HG02943 (cell line): ENCODE results near the gene EHMT1.
A peak's percentile ranks its signal among the peaks of the same experiment; 100 is the strongest.

Experiments used
- ATAC-seq: cut with Tn5 transposase; IDR thresholded peaks from one replicate; pipeline ENCODE4 v1.9.1; 2021; ENCODE audit warnings: mild to moderate bottlenecking, low read depth, moderate library complexity; ENCODE audit not compliant: unreplicated experiment

The EHMT1 gene

DNA sequence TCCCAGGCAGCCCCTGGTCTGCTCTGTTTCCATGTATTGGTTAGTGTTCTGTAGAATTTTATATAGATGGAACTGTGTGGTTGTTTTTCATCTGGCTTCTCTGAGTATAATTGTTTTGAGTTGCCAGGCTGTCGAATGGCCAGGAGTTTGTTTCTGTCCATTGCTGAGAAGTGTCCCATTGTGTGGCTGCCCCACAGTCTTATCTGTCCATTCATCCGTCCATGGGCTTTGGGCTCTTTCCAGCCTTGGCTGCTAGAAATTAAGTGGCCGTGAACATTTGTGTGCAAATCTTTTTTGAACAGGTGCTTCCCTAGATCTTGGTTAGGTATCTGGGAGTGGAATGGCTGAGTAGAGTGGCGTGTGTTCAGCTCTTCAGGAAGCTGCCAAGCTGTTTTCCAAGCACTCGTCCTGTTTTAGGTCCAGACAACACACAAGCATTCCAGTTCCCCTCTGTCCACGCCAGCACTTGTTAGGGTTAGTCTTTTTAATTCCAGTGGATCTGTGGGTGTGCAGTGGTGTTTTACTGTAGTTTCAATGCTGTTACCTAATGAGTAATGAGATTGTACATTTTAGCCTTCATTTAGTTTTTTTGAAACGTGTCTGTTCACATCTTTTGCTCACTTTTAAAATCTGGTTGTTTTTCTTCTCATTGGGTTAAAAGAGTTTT lies 136.6 kb downstream of the EHMT1 start:
- no peak for ATAC-seq

DNA sequence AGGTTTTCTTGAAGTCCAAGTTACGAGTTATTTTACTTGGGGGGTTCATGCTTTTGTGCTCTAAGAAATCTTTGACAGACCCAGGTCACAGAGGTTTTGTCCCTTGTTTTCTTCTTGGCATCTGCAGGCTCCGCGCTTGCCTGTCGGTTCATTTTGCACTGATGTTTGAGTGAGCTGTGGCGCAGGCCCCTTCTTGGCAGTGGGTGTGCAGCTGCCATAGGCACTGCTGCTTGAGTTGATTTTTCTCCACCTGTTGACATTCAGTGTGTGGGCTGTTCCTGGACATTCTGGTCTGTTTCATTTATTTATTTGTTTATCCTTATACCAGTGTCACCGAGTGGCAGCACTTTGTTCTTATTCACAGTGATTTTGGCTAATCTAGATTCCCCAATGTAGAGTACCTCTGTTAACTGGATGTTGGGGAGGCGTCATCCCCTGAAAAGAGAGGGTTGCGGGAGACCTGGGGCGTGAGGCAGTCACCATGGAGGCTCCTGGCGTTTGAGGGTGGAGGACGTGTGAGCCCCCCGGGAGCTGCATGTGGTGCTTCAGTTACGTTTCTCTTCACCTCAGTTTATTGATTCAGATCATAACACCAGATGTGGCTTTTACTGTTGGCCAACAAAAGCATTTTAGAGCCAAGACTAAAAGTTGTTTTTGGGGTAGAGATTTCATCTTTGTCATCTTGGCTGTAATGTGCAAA lies 137.4 kb downstream of the EHMT1 start:
- no peak for ATAC-seq

GRCh38 chr9:137757139-137757538 lies 138.3 kb downstream of the EHMT1 start:
- no peak for ATAC-seq

- no peak for ATAC-seq
Measured at GRCh38 chr9:137757613-137758029, 138.8 kb downstream of the EHMT1 start.

GRCh38 chr9:137758067-137758466 lies 139.3 kb downstream of the EHMT1 start:
- no peak for ATAC-seq

DNA sequence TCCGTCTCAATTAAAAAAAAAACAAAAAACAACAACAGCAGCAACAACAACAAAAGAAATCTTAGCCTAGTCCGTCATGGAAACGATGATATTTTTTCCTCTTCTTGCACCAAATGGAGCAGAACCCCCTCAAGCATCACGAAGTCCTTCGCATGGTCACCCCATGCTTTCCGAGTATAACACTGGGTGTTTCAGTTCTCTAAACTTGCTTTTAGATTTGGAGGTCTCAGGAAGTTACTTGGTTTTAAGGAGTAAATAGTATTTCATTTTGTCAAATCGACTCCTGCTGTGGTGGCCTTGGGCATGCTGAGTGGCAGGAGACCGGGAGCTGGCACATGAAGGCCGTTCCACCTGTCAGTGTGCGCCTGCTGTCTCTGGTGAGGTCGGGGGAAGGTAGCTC lies 140.3 kb downstream of the EHMT1 start:
- no peak for ATAC-seq

- no peak for ATAC-seq
Measured at GRCh38 chr9:137759649-137760321, 141.0 kb downstream of the EHMT1 start.

GRCh38 chr9:137760426-137760825 lies 141.6 kb downstream of the EHMT1 start:
- no peak for ATAC-seq

- ATAC-seq, result no peak
Measured at GRCh38 chr9:137761032-137761431, 142.2 kb downstream of the EHMT1 start.

GRCh38 chr9:137761793-137762192 lies 143.0 kb downstream of the EHMT1 start:
- no peak for ATAC-seq

- ATAC-seq, result peak; percentile 67
Measured at GRCh38 chr9:137762414-137763061, 143.7 kb downstream of the EHMT1 start.

DNA sequence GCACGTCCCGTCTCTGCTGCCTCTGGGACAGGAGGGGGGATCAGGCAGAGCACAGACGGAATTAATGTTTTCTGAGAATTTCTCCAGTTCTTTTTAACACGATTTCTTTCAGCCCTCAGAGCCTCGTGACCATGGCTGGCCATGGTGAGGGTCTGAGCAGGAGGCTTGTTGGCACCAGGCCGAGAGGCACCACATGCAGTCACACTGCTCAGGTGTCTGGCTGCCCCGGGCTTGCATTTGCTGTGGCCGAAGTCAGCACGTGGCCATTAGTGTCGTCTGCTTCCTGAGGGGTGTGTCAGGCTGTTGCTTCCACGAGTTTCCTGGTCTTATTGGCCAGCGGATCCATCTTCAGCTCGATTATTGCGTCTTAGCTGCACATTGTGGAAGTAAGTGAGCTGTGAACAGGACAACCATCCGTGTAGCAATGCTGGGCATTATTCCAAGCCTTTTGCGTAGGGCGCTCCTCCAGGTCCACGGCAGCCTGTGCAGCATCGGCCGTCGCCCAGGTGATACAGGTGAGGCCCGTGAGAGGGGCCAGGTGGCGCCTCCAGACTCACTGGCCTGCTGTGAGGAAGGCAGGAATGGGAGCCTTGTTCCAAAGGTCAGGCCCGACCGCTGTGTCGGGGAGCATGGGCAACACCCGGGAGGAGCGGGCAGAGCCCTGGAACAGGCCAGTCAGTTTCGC lies 144.6 kb downstream of the EHMT1 start:
- ATAC-seq, result no peak

- no peak for ATAC-seq
Measured at GRCh38 chr9:137764171-137764671, 145.4 kb downstream of the EHMT1 start.

DNA sequence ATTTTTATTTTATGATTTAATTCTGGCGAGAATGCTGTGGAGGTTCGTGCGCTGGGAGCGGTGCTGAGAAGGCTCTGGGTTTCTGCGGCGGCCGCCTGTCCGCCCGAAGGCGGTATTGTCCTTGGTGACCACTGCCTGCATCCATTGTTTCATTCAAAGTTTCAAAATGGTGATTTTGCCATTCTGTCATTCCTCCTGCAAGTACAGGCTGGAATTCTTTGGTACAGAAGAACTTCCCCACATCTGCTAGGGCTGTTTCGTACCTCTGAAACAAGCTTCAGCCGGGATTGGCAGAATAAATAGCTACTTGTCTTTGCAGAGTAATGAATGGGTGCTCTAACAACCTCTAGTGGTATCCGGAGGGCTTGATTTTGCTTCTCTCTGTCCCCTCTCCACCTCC lies 146.2 kb downstream of the EHMT1 start:
- no peak for ATAC-seq

DNA sequence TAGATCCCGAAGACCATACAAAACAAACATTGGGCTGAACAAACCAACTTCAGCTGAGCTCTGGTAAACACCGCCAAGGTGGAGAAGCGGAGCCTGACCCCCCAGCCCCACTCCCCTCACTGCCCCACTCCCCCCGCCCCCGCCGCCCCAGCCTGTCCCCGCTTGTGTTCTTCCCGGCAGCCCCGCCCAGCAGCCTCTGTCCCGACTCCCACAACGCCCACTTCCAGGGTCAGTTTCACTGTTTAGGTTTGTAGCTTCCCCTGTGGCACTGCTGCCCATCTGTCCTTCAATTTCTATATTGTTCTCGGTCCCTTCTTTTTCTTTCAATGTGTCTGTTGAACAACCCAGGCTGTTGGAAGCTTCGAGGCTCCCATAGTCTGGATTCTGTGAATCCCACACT lies 146.7 kb downstream of the EHMT1 start:
- ATAC-seq, result no peak

- no peak for ATAC-seq
Measured at GRCh38 chr9:137771580-137771979, 152.8 kb downstream of the EHMT1 start.

DNA sequence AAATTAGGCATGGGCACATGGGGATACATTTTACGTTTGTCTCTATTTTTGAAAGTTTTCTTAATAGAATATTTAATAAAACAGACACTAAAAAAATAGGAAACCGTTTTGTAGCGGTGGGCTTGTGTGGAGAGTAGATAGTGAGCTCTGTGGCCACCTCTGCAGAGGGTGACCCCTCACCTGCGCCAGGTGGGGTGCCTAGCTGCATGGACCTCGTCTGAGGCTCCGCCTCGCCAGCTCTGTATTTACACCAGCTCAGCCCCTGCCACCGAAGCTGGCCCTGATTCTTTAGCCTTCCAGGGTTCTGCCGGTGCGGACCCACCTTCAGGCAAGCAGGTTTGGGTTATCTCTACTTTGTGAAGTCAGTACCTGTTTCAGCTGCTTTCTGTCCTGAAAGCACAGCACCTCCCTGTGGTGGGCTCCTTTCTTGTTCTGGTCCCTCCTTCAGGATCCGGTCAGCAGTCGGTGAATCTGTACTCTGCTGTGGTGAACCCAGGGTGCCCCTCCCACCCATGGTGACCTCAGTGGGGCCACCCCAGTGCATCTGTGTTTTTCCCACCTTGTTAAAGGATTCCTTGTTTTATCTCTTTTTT lies 153.6 kb downstream of the EHMT1 start:
- ATAC-seq, result no peak

DNA sequence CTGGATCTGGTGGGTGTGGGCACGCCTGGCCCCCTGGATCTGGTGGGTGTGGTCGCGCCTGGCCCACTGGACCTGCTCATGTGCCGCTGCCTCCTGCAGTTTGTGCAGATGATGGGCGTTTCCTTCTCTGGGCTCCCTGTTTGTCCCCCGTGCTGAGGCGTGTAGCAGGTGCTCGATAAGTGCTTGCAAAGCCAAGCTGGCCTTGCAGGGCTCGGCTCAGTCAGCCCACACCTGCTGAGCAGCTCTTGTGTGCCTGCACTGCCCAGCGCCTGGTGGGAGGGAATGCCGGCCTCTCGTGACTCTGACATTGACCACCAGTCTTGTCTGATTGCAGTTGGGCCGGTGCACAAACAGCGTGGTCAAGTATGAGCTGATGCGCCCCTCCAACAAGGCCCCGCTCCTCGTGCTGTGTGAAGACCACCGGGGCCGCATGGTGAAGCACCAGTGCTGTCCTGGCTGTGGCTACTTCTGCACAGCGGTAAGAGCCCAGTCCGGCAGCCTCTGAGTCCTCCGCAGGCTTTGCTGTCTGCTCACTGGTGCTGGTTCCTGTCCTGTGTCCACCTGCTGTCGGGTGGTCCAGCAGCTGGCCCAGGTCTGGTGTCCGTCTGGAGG lies 156.1 kb downstream of the EHMT1 start:
- no peak for ATAC-seq

DNA sequence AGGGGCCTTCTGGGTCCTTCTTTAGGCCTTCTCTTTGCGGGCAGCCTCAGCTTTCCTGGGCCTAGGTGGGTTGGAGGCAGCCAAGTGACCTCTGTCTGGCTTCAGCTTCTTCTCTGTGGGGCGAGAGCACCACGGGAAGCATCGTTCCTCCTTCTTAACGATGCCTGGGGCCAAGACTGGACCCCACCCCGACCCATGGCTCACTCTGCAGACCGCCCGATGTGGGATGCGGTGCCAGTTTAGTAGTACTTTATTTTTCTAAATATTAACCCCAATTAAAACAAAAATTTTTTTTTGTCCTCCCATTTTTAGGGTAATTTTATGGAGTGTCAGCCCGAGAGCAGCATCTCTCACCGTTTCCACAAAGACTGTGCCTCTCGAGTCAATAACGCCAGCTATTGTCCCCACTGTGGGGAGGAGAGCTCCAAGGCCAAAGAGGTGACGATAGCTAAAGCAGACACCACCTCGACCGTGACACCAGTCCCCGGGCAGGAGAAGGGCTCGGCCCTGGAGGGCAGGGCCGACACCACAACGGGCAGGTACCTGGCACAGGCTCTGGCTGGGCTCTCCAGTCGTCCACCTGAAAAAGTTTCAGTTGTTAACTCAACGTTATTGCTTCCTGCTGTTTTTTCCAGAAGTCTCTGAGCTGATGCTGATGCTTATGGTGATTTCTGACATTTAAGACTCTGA lies 157.6 kb downstream of the EHMT1 start:
- ATAC-seq, result no peak
